ENCODE results near the gene CCDC188. TPM values are rescaled to one million over a fixed set of nuclear protein-coding genes. Genes with fewer than 3 reads are reported as not detected.

The CCDC188 gene
- total and polyA plus RNA-seq, 2 of the 13 experiments (the other 11 are each of a cell fraction or from before 2014, with no cell fraction given) = not detected

- no peak for TF ChIP-seq ZBTB40 (IDR thresholded peaks at IDR 0.05)
- no peak for TF ChIP-seq ZBTB40 (CRISPR knock-in tag; IDR thresholded peaks at IDR 0.05)
- TF ChIP-seq SNAI1 (CRISPR knock-in tag; IDR thresholded peaks at IDR 0.05; ENCODE audit: borderline replicate concordance) = no peak
- no peak for TF ChIP-seq TFDP1 (CRISPR knock-in tag; IDR thresholded peaks at IDR 0.05; ENCODE audit: borderline replicate concordance)
- TF ChIP-seq ZNF580 (CRISPR knock-in tag; IDR thresholded peaks at IDR 0.05; ENCODE audit: borderline replicate concordance, low read depth) = no peak
- TF ChIP-seq SNAPC4 (CRISPR knock-in tag; IDR thresholded peaks at IDR 0.05) = no peak
- TF ChIP-seq MAFG (CRISPR knock-in tag; IDR thresholded peaks at IDR 0.05) = no peak
- TF ChIP-seq NKX3-1 (CRISPR knock-in tag; IDR thresholded peaks at IDR 0.05) = no peak
- no peak for TF ChIP-seq ZBTB43 (CRISPR knock-in tag; conservative IDR thresholded peaks at IDR 0.05)
These were observed 18.1 kb downstream of the CCDC188 start (continued) for GRCh38 chr22:20132686-20133246.
